LNCAP (cell line): ENCODE results near the gene RNF212B.

Source experiments
- TF ChIP-seq, protein P1 (sequence below): fragments of 450-650 bp; IDR thresholded peaks from 2 replicates; pipeline ENCODE4 v1.5.1; 2017; ENCODE audit warnings: mild to moderate bottlenecking

Gene RNF212B

DNA sequence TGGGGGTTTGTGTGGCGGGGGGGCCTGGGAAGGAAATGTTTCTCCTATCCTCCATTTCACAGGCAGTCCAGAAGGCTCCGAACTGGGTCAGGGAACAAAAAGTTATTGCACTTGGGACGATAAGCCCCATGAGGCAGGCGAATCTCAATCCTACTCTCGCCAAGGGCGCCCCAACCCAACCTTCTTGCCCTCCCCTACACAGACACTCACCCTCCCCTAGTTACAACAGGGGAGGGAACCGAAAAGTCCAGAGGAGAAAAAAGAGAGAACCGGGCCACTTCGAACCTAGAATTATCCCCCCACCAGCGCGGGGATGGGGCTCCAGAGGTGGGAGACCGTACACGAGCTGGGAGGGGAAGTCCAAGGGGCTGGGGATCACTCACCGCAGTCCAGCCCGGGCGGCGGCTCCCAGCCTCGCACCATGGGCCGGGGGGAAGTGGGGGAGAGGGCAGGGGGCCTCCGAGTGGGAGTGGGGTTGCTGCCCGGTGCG is 47.8 kb downstream of the RNF212B start:
- TF ChIP-seq, protein P1, sequence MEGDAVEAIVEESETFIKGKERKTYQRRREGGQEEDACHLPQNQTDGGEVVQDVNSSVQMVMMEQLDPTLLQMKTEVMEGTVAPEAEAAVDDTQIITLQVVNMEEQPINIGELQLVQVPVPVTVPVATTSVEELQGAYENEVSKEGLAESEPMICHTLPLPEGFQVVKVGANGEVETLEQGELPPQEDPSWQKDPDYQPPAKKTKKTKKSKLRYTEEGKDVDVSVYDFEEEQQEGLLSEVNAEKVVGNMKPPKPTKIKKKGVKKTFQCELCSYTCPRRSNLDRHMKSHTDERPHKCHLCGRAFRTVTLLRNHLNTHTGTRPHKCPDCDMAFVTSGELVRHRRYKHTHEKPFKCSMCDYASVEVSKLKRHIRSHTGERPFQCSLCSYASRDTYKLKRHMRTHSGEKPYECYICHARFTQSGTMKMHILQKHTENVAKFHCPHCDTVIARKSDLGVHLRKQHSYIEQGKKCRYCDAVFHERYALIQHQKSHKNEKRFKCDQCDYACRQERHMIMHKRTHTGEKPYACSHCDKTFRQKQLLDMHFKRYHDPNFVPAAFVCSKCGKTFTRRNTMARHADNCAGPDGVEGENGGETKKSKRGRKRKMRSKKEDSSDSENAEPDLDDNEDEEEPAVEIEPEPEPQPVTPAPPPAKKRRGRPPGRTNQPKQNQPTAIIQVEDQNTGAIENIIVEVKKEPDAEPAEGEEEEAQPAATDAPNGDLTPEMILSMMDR, result no peak

DNA sequence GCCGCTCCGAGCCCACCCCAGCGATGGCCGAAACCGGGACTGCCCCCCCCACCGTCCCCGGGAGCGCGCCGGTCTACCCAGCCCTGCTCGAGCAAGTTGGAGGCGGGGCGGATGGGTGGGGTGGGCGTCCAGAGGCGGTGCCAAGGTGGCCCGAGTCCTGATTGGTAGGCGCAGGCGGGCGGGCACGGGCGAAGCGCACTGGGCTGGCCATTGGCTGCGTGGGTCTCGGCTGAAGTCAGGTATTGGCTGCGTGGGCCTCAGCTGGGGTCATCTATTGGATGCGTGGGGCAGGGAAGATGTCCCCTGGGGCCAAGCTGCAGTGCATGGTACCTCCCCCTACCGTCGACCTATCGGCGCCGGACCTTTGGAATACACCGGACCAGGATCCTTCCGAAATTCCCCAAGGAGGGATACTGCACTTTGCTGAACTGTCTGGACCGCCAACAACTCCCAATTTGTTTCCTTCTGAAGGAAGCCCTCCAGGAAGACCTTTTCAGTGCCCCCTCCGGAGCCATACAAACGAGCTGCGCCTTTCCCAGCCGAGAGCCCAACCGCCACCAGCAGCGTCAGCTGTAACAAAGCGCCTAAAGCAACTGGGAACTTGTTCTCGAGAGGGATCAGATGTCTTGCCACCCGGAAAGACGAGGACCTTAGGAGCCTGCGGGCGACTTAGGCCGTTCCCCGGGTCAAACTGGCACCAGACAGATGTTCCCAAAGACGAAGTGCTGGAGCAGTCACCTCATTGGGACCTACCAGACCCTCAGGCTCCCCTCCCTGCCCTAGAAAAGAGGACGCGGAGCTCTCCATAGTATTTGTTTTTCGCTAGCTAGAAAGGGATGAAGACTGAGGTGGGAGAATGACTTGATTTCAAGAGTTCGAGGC is 48.5 kb downstream of the RNF212B start, which contains the start of gene HOMEZ:
HOMEZ (minus strand) TSS at position 113 of the 882 bp plus-strand sequence. CDS start 180 bp downstream, outside the sequence.
- TF ChIP-seq, protein P1, result no peak

- TF ChIP-seq, protein P1, result no peak
Observed at GRCh38 chr14:23286902-23287479, 49.3 kb downstream of the RNF212B start.

DNA sequence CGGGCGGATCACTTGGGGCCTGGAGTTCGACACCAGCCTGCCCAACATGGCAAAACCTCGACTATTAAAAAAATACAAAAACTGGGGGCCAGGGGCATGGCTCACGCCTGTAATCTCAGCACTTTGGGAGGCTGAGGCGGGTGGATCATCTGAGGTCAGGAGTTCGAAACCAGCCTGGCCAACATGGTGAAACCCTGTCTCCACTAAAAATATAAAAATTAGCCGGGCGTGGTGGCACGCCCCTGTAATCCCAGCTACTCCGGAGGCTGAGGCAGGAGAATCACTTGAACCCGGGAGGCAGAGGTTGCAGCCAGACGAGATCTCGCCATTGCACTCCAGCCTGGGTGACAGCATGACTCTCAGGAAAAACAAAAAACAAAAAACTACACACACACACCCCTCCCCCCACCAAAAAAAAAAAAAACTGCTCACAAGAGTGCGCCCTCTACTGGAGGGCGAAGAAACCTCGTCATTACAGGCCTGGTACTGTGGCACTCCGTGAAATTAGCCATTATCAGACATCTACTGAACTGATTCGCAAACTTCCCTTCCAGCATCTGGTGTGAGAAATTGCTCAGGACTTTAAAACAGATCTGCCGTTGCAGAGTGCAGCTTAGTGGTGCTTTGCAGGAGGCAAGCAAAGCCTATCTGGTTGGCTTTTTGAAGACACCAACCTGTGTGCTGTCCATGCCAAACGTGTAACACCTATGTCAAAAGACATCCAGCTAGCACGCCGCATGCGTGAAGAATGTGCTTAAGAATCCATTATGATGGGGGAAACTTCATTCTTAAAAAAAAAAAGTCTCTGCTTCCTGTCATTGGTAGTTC is 57.2 kb downstream of the RNF212B start:
- TF ChIP-seq, protein P1, result peak; percentile 90

DNA sequence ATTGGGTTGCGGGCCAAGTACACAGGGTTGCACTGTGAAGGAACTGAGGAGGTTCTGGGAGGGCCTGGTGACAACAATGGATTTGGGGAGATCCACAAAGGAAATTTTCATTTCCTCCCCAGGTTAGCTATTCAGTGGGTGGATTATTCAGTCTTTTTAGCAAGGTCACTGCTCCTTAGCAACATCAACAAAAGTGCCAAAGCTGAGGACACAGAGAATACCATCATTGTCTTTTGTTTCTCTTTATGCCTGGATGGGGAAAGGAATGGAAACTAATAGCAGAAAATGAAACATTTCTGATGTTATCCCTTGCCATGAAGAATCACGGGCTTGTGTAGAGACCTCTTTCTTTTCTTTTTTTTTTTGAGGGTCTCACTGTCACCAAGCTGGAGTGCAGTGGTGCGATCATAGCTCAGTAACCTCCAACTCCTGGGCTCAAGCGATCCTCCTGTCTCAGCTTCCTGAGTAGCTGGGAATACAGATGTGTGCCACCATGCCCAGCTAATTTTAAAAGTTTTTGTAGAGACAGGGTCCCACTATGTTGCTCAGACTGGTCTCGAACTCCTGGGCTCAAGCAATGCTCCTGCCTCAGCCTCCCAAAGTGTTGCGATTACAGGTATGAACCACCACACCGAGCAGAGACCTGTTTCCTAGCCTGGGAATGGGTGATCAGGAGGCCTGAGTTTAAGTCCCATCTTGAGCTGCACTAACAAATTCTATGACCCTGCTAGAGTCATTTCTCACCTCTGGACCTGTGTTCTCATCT is 58.5 kb downstream of the RNF212B start:
- TF ChIP-seq, protein P1, result no peak

- TF ChIP-seq, protein P1, result no peak
Observed at GRCh38 chr14:23297096-23297495, 59.4 kb downstream of the RNF212B start.
